GM13977 (cell line): ENCODE measurements around the gene BLOC1S6.

ENCODE experiments used
- DNase-seq: peaks from one replicate; pipeline ENCODE4 v3.0.0; 2012; ENCODE audit warnings: low spot score
- CTCF ChIP-seq: IDR thresholded peaks from 2 replicates; pipeline ENCODE4 v1.5.1; 2012; ENCODE audit warnings: mild to moderate bottlenecking, control low read depth; ENCODE audit not compliant: insufficient read depth; ENCODE audit errors: extremely low read depth, missing control alignments
- in situ Hi-C: fragments of 300-500 bp; cut with MboI; formaldehyde crosslinking; loops from one replicate; pipeline ENCODE4 v1.12.0; 2022; ENCODE audit warnings: low sequenced_read_pairs, low pct_unique_long_range_greater_than_20kb, mixed read lengths, inconsistent platforms; ENCODE audit not compliant: unreplicated experiment

BLOC1S6 gene

GRCh38 chr15:45548753-45549520 is 38.2 kb upstream of the BLOC1S6 start:
- in situ Hi-C loops, result no loop called here
- DNase-seq, result no peak
- no peak for TF ChIP-seq CTCF

DNA sequence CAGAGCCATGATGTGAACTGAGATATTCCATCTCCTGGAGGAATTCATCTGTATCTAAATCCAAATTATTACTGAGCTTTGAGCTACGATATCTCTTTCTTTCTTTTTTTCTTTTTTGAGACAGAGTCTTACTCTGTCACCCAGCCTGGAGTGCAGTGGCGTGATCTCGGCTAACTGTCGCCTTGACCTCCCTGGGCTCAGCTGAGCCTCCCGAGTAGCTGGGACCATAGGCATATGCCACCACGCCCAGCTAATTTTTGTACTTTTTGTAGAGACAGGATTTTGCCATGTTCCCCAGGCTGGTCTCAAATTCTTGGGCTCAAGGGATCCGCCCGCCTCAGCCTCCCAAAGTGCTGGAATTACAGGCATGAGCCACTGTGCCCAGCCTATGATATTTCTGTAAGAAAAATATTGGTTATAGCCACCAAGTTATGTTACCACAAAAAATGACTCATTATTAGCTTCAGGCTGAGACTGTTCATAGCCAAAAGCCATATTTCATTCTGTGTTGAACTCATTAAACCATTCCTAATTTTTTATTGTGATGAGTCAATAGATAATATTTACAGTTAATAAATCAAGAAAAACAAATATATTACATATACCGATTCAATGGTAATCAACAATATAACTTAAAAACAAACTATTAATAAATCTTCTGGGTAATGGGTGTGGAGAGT is 37.5 kb upstream of the BLOC1S6 start:
- in situ Hi-C loops, result no loop called here
- DNase-seq, result no peak
- TF ChIP-seq CTCF, result no peak

DNA sequence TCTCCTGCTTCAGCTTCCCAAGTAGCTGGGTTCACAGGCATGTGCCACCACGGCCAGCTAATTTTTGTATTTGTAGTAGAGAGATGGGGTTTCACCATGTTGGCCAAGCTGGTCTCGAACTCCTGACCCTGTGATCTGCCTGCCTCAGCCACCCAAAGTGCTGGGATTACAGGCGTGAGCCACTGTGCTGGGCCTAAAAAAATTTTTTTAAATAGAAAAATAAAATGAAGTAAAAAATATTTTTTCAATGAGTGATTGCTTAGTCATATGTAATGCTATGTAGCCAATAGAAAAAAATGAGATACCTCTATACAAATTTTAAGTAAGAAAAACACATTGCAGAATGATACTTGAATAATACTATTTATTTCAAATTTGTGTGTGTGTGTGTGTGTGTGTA is 36.7 kb upstream of the BLOC1S6 start:
- DNase-seq, result no peak
- TF ChIP-seq CTCF, result no peak
- in situ Hi-C loops, result no loop called here

DNA sequence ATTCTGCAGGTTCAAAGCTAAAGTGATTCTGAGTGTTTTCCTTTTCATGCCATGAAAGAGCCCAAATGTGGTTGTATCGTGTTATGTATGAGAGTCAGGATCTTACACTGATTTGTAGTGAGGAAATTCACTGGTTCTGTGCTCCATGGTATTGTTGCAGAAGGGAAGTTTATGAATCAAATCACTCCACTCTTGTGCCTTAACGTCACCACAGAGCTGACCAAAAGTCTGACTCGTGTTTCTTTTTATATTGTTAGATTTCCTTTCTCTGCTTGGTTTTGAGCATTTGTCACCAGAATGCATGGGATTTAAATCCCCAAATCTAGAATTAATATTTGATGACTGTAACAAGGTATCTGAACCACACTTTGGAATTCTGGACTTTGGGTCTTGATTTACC is 35.5 kb upstream of the BLOC1S6 start:
- TF ChIP-seq CTCF, result no peak
- in situ Hi-C loops, result no loop called here

DNA sequence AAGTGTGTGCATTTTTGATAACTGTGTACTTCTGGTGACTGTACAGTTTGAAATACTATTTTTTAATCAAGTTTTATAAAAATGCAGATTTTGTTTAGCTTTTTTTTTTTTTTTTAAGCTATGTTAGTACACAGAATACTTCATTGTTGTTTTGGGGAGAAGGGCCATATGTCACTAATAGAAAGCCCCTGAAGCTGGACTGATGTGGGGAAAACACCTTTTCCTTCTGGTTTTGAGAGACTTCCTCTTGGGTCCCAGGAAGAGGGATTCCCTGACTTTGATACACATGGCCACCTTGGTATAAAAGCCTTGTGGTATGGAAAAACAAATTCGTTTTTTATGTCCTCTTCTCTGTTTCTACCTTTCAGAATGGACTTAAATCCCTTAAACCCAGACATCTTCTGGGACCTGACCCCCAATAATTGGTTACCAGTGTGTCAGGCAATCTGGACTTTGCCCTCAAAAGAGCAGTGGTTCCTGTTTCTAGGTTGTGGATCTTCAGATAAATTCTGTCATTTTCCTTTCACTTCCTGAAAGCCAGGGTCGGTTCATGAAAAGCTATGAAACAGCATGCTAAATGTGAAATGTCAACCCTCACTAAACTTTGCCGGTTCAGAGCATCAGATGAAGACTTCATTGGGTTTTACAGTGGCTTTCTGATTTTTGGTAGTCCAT is 31.1 kb upstream of the BLOC1S6 start:
- TF ChIP-seq CTCF, result no peak
- in situ Hi-C loops, result no loop called here
- DNase-seq, result no peak

More for the DNA sequence above, 35.5 kb upstream of the BLOC1S6 start:
- DNase-seq, result no peak

- no peak for DNase-seq
- no peak for TF ChIP-seq CTCF
- in situ Hi-C loops, result no loop called here
These were observed 14.6 kb upstream of the BLOC1S6 start for GRCh38 chr15:45572617-45573016.
